PC-3 (cell line): ENCODE measurements around the gene DSCAM. TPM values are rescaled to one million over a fixed set of nuclear protein-coding genes. Genes with fewer than 3 reads are reported as not detected.

Source experiments
- ATAC-seq: fragments of 200-7000 bp; cut with Tn5 transposase; 2 replicates; pipeline ENCODE4 v1.9.1; 2020; ENCODE audit warnings: mild to moderate bottlenecking, moderate library complexity
- BruUV-seq: library from RNA; stranded (reverse); fragments of 400-500 nt; replicated peaks from 2 replicates; lab custom pipeline; 2021; lab: Mats Ljungman, UMichigan
- CTCF ChIA-PET: fragments of 300-600 bp; sonication (Branson Sonifier 250); formaldehyde crosslinking; loops from one replicate; lab custom pipeline; 2022; ENCODE audit warnings: antibody characterized with exemption; lab: Charles Lee
- POLR2A ChIA-PET: fragments of 300-600 bp; sonication (Branson Sonifier 250); formaldehyde crosslinking; loops from one replicate; lab custom pipeline; 2022; ENCODE audit warnings: antibody characterized with exemption; ENCODE audit not compliant: unreplicated experiment; lab: Charles Lee
- DNase-seq: peaks from one replicate; pipeline ENCODE4 v3.0.0-alpha.2; 2015
- H2AFZ ChIP-seq: fragments of 300-600 bp; sonication (generic); 2 replicates; pipeline ENCODE4 v1.6.0; 2016; ENCODE audit warnings: antibody characterized with exemption, low read length
- H3F3A ChIP-seq: fragments of 300-600 bp; sonication (generic); one replicate; pipeline ENCODE4 v1.6.0; 2017; ENCODE audit warnings: antibody characterized with exemption, low read length, control low read depth, mild to moderate bottlenecking; ENCODE audit not compliant: unreplicated experiment
- H3K27ac ChIP-seq: fragments of 300-600 bp; sonication (generic); 2 replicates; pipeline ENCODE4 v1.5.1; 2016; ENCODE audit warnings: mild to moderate bottlenecking, low read length
- H3K27me3 ChIP-seq: fragments of 300-600 bp; sonication (generic); 2 replicates; pipeline ENCODE4 v1.6.1; 2016; ENCODE audit warnings: low read length, mixed read lengths
- H3K36me3 ChIP-seq: fragments of 300-600 bp; sonication (generic); 2 replicates; pipeline ENCODE4 v1.6.1; 2016; ENCODE audit warnings: low read depth, mixed run types, low read length, mixed read lengths
- H3K4me1 ChIP-seq: fragments of 300-600 bp; sonication (generic); 2 replicates; pipeline ENCODE4 v1.5.1; 2016; ENCODE audit warnings: low read length; ENCODE audit not compliant: insufficient read depth
- H3K4me2 ChIP-seq: fragments of 300-600 bp; sonication (generic); 2 replicates; pipeline ENCODE4 v1.6.0; 2016; ENCODE audit warnings: low read length
- H3K4me3 ChIP-seq: fragments of 300-600 bp; sonication (generic); 2 replicates; pipeline ENCODE4 v1.5.1; 2016; ENCODE audit warnings: mild to moderate bottlenecking, low read length, mixed read lengths
- H3K79me2 ChIP-seq: fragments of 300-600 bp; sonication (generic); 2 replicates; pipeline ENCODE4 v1.6.1; 2017; ENCODE audit warnings: low read length, mixed read lengths
- H3K9ac ChIP-seq: fragments of 300-600 bp; sonication (generic); 2 replicates; pipeline ENCODE4 v1.6.0; 2016; ENCODE audit warnings: mild to moderate bottlenecking, low read length
- H3K9me2 ChIP-seq: fragments of 300-600 bp; sonication (generic); replicated peaks from 2 replicates; pipeline ENCODE4 v1.6.1; 2016; ENCODE audit warnings: mixed run types, low read length, mixed read lengths
- H3K9me3 ChIP-seq: fragments of 300-600 bp; sonication (generic); 2 replicates; pipeline ENCODE4 v1.6.1; 2016; ENCODE audit warnings: low read length, mixed read lengths
- H4K20me1 ChIP-seq: fragments of 300-600 bp; sonication (generic); 2 replicates; pipeline ENCODE4 v1.6.1; 2016; ENCODE audit warnings: low read length, mixed read lengths
- EZH2 ChIP-seq: fragments of 300-600 bp; sonication (generic); IDR thresholded peaks from one replicate; pipeline ENCODE4 v1.6.1; 2017; ENCODE audit warnings: antibody characterized with exemption, mild to moderate bottlenecking, low read length; ENCODE audit not compliant: unreplicated experiment
- EZH2phosphoT487 ChIP-seq: fragments of 300-600 bp; sonication (generic); IDR thresholded peaks from 2 replicates; pipeline ENCODE4 v1.6.1; 2018; ENCODE audit warnings: mild to moderate bottlenecking, antibody characterized with exemption, low read length, borderline replicate concordance
- intact Hi-C: fragments of 100-400 bp; cut with micrococcal nuclease; formaldehyde crosslinking; loops from 2 replicates; pipeline ENCODE4 v1.9.0; 2023
- total RNA-seq: library from RNA; depleted of rRNA; stranded (reverse); fragments of >200 nt; gene quantifications from 2 replicates; pipeline ENCODE4 v1.2.3, GENCODE V29; 2014
- TF ChIP-seq, protein P1 (sequence below): fragments of 300-600 bp; sonication (generic); conservative IDR thresholded peaks from 2 replicates; pipeline ENCODE4 v1.5.1; 2017; ENCODE audit warnings: antibody characterized with exemption, low read depth, mild to moderate bottlenecking, low read length

The DSCAM gene
- total RNA-seq, 1 experiment from 2014 or later = not detected

DNA sequence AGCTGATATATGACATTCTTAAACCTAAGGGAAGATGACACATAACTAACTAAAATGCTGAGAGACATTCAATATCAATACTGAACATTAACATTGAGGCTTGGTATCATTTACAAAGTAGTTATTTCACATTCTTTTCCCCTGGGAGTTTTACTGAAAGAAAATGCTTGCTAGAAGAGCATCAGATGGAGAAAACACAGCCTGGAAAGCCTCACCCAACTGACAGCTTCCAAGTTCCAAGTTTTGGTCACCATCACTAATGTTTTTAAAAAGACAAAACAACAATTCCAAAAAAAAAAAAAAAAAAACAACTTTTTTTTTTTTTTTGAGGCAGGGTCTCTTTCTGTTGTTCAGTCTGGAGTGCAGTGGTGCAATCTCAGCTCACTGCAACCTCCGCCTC, 80.6 kb downstream of the DSCAM start:
- Histone ChIP-seq H3K4me3 (no peak overlapping the region), H4K20me1 (no peaks in the 10 kb centered on the region), H3K4me1 (no peaks in the 10 kb centered on the region), H3K27me3 (no peaks in the 10 kb centered on the region), H3K9me2 (no peaks in the 10 kb centered on the region), H3K9ac (no peak overlapping the region), H2AFZ (no peak overlapping the region), H3F3A (no peaks in the 10 kb centered on the region), H3K9me3 (peaks cover 22% of the 10 kb centered on the region; the same call in 1 of the 2 replicates), H3K4me2 (no peak overlapping the region), H3K27ac (no peak overlapping the region), H3K36me3 (no peaks in the 10 kb centered on the region), H3K79me2 (no peaks in the 10 kb centered on the region)
- no TSS peak for BruUV-seq
- no peak for TF ChIP-seq EZH2phosphoT487
- TF ChIP-seq, protein P1, sequence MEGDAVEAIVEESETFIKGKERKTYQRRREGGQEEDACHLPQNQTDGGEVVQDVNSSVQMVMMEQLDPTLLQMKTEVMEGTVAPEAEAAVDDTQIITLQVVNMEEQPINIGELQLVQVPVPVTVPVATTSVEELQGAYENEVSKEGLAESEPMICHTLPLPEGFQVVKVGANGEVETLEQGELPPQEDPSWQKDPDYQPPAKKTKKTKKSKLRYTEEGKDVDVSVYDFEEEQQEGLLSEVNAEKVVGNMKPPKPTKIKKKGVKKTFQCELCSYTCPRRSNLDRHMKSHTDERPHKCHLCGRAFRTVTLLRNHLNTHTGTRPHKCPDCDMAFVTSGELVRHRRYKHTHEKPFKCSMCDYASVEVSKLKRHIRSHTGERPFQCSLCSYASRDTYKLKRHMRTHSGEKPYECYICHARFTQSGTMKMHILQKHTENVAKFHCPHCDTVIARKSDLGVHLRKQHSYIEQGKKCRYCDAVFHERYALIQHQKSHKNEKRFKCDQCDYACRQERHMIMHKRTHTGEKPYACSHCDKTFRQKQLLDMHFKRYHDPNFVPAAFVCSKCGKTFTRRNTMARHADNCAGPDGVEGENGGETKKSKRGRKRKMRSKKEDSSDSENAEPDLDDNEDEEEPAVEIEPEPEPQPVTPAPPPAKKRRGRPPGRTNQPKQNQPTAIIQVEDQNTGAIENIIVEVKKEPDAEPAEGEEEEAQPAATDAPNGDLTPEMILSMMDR = no peak
- TF ChIP-seq EZH2 = no peak
- ChIA-PET CTCF (no interaction called here), POLR2A (no interaction called here)
- ATAC-seq (no peak), DNase-seq (no peak)
- intact Hi-C loops = no loop called here

DNA sequence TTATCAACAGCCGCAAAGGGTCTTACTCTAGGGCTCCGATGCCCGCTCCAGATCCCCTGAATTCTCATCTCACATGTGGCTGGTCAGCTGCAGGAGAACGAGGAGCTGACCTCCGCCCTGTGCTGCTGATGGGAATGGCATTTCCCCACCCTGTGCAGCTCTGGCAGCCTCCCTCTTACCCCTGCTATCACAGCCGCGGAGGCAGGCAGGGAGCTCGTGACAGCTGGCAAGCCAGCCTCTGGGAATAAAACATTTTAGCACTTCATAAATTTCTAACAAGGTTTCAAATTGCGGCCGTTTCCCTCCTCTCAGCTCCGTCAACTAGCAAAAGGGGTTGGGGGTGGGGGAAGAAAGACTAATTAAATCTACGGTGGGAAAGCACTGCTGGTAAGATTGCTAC, 81.1 kb downstream of the DSCAM start:
- no TSS peak for BruUV-seq
- CTCF ChIA-PET = no interaction called here

DNA sequence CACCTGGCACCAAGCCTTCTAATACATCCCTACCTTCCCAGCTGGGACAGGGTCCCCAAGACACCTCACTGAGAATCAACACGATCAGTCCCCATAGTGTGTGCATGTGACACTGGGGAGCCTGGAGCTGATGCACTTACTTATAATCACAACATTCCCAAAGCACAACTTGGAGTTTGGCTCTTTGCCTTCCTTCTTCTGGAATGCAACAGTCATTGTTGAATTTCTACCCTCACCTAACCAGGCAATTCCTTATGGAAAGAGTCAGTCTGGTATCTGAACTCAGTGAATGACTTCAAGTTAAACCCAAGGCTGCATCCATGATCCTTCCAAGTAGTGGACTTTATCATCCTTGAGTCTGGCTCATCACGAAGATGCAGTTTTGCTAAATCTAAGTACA, 86.1 kb downstream of the DSCAM start:
- no peak overlapping the region for H3K27ac ChIP-seq
- H3K9me2 ChIP-seq = no peaks in the 10 kb centered on the region
- H3K4me3 ChIP-seq = no peak overlapping the region
- H3K27me3 ChIP-seq = no peaks in the 10 kb centered on the region
- no peaks in the 10 kb centered on the region for H4K20me1 ChIP-seq
- BruUV-seq = no TSS peak
- no peak for ATAC-seq
- TF ChIP-seq EZH2phosphoT487 (no peak), EZH2 (no peak)
- TF ChIP-seq, protein P1 = no peak
- H3F3A ChIP-seq = no peaks in the 10 kb centered on the region
- H3K4me1 ChIP-seq = no peaks in the 10 kb centered on the region
- H3K79me2 ChIP-seq = no peaks in the 10 kb centered on the region
- H3K9me3 ChIP-seq = 0 out of 2 replicates have a peak, but pooled peaks cover 10% of the 10 kb centered on the region
- no peak for DNase-seq
- no peaks in the 10 kb centered on the region for H3K36me3 ChIP-seq
- H3K4me2 ChIP-seq = no peak overlapping the region
- CTCF ChIA-PET = no interaction called here
- POLR2A ChIA-PET = no interaction called here
- H2AFZ ChIP-seq = no peak overlapping the region
- intact Hi-C loops = no loop called here
- H3K9ac ChIP-seq = no peak overlapping the region

More for the DNA sequence above, 81.1 kb downstream of the DSCAM start:
- Histone ChIP-seq H3K4me2 (no peak overlapping the region), H3F3A (no peaks in the 10 kb centered on the region), H3K4me3 (no peak overlapping the region), H3K36me3 (no peaks in the 10 kb centered on the region), H4K20me1 (no peaks in the 10 kb centered on the region), H3K9me2 (no peaks in the 10 kb centered on the region), H3K4me1 (no peaks in the 10 kb centered on the region), H3K9me3 (0 out of 2 replicates have a peak, but pooled peaks cover 17% of the 10 kb centered on the region), H3K79me2 (no peaks in the 10 kb centered on the region), H2AFZ (no peak overlapping the region), H3K9ac (no peak overlapping the region), H3K27ac (no peak overlapping the region), H3K27me3 (no peaks in the 10 kb centered on the region)
- no peak for DNase-seq
- intact Hi-C loops = no loop called here
- TF ChIP-seq EZH2 = no peak
- POLR2A ChIA-PET = no interaction called here
- ATAC-seq = no peak
